PC-9 (cell line): ENCODE data around the gene DRG2. TPM values are rescaled to one million over a fixed set of nuclear protein-coding genes. Genes with fewer than 3 reads are reported as not detected.

Source experiments
- BruUV-seq: library from RNA; stranded (reverse); fragments of 400-500 nt; replicated peaks from 2 replicates; lab custom pipeline; 2021; lab: Mats Ljungman, UMichigan
- CTCF ChIA-PET: fragments of 300-600 bp; sonication (Branson Sonifier 250); formaldehyde crosslinking; loops from one replicate; lab custom pipeline; 2022; ENCODE audit warnings: antibody characterized with exemption; lab: Charles Lee
- POLR2A ChIA-PET: fragments of 300-600 bp; sonication (Branson Sonifier 250); formaldehyde crosslinking; loops from one replicate; lab custom pipeline; 2022; ENCODE audit warnings: antibody characterized with exemption; ENCODE audit not compliant: unreplicated experiment; lab: Charles Lee
- DNase-seq, 2 experiments: peaks; one replicate each; pipeline versions ENCODE4 v3.0.0 to v3.0.0-alpha.2; 2015 to 2022; ENCODE audit warnings: mixed read lengths in 1 of 2
- H2AFZ ChIP-seq: fragments of 200-600 bp; sonication (generic); 2 replicates; pipeline ENCODE4 v1.8.1; 2017; ENCODE audit warnings: antibody characterized with exemption
- H3F3A ChIP-seq: fragments of 200-600 bp; sonication (generic); 2 replicates; pipeline ENCODE4 v1.8.1; 2017; ENCODE audit warnings: antibody characterized with exemption, mild to moderate bottlenecking, low read depth; ENCODE audit not compliant: insufficient read depth
- H3K27ac ChIP-seq: fragments of 200-600 bp; sonication (generic); 2 replicates; pipeline ENCODE4 v1.6.1; 2016; ENCODE audit warnings: mixed run types
- H3K27me3 ChIP-seq: fragments of 200-600 bp; sonication (generic); 2 replicates; pipeline ENCODE4 v1.6.1; 2016; ENCODE audit warnings: low read depth, mixed run types; ENCODE audit not compliant: insufficient read depth
- H3K36me3 ChIP-seq: fragments of 200-600 bp; sonication (generic); 2 replicates; pipeline ENCODE4 v1.6.1; 2016; ENCODE audit warnings: low read depth, mixed run types
- H3K4me1 ChIP-seq: fragments of 200-600 bp; sonication (generic); replicated peaks from 2 replicates; pipeline ENCODE4 v1.6.1; 2016; ENCODE audit warnings: mixed run types; ENCODE audit not compliant: insufficient read depth
- H3K4me2 ChIP-seq: fragments of 200-600 bp; sonication (generic); 2 replicates; pipeline ENCODE4 v1.6.1; 2017; ENCODE audit warnings: mixed run types
- H3K4me3 ChIP-seq: fragments of 200-600 bp; sonication (generic); 2 replicates; pipeline ENCODE4 v1.6.1; 2016; ENCODE audit warnings: mixed run types
- H3K79me2 ChIP-seq: fragments of 200-600 bp; sonication (generic); 2 replicates; pipeline ENCODE4 v1.6.1; 2017; ENCODE audit warnings: low read depth, mixed run types
- H3K9me2 ChIP-seq: fragments of 200-600 bp; sonication (generic); 2 replicates; pipeline ENCODE4 v1.8.1; 2017; ENCODE audit warnings: mild to moderate bottlenecking; ENCODE audit not compliant: insufficient read depth
- H3K9me3 ChIP-seq: fragments of 200-600 bp; sonication (generic); 2 replicates; pipeline ENCODE4 v1.8.1; 2016; ENCODE audit warnings: low read depth; ENCODE audit not compliant: insufficient read depth
- H4K20me1 ChIP-seq: fragments of 200-600 bp; sonication (generic); 2 replicates; pipeline ENCODE4 v1.8.1; 2017; ENCODE audit not compliant: insufficient read depth
- EZH2 ChIP-seq: fragments of 200-600 bp; sonication (generic); IDR thresholded peaks from 2 replicates; pipeline ENCODE4 v1.8.0; 2017; ENCODE audit warnings: antibody characterized with exemption, low read depth
- intact Hi-C: fragments of 100-400 bp; cut with micrococcal nuclease; formaldehyde crosslinking; loops from one replicate; pipeline ENCODE4 v1.10.0; 2022; ENCODE audit not compliant: unreplicated experiment
- total RNA-seq: library from RNA; stranded (reverse); gene quantifications from 2 replicates; pipeline ENCODE4 v1.2.3, GENCODE V29; 2021
- TF ChIP-seq, protein P1 (sequence below): fragments of 200-600 bp; sonication (generic); conservative IDR thresholded peaks from 2 replicates; pipeline ENCODE4 v1.6.1; 2017; ENCODE audit warnings: mixed run types, antibody characterized with exemption, mild to moderate bottlenecking, moderate library complexity

DRG2 gene
- total RNA-seq, 1 experiment from 2014 or later, result 66.9 TPM

DNA sequence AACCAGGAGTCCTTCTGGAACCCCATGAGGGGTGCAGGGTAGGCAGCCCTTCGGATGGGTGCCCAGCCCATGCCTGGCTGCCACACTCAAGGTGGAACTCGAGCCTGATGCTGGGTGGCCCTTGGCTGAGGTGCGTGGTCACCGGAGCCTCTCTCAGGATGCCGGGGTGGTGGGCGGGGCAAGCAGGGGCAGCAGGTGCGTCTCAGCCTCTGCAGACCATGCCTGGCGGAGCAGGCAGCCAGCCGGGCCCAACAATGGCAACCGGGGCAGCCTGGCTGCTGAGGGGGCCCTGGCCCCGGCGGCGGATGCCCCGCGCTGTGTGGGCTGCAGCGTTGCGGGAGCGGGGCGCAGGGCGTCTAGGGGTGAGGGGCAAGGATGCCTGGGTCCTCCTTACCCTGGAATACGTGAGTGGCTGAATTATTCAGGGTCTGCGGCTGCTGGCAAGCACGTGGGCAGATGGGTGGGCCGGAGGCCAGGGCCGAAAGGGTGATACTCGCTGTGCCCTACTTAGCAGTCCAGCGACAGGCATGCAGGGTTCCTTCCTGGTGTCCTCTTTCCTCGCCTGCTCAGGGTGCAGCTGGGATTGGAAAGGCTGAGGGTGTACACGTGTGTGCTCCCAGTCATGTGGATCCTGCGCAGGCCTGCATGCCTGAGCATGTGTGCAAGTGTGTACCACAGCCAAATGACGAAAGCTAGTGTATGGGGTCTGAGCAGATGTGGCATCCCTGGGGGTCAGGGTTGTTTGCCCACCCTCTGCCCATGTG, 35.4 kb downstream of the DRG2 start:
- Histone ChIP-seq H3K79me2 (no peaks in the 10 kb centered on the region), H2AFZ (no peak overlapping the region), H3K9me3 (no peaks in the 10 kb centered on the region), H3K4me1 (no peaks in the 10 kb centered on the region), H3K4me3 (no peak overlapping the region), H3K27me3 (peaks cover 11% of the 10 kb centered on the region), H3K27ac (no peak overlapping the region), H3F3A (no peaks in the 10 kb centered on the region), H3K9me2 (no peaks in the 10 kb centered on the region), H4K20me1 (no peaks in the 10 kb centered on the region), H3K36me3 (no peaks in the 10 kb centered on the region), H3K4me2 (no peak overlapping the region)
- BruUV-seq, result no TSS peak
- ChIA-PET POLR2A (no interaction called here), CTCF (no interaction called here)
- intact Hi-C loops, result no loop called here
- TF ChIP-seq, protein P1, sequence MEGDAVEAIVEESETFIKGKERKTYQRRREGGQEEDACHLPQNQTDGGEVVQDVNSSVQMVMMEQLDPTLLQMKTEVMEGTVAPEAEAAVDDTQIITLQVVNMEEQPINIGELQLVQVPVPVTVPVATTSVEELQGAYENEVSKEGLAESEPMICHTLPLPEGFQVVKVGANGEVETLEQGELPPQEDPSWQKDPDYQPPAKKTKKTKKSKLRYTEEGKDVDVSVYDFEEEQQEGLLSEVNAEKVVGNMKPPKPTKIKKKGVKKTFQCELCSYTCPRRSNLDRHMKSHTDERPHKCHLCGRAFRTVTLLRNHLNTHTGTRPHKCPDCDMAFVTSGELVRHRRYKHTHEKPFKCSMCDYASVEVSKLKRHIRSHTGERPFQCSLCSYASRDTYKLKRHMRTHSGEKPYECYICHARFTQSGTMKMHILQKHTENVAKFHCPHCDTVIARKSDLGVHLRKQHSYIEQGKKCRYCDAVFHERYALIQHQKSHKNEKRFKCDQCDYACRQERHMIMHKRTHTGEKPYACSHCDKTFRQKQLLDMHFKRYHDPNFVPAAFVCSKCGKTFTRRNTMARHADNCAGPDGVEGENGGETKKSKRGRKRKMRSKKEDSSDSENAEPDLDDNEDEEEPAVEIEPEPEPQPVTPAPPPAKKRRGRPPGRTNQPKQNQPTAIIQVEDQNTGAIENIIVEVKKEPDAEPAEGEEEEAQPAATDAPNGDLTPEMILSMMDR, result no peak
- no peak for TF ChIP-seq EZH2
- no peak for DNase-seq

DNA sequence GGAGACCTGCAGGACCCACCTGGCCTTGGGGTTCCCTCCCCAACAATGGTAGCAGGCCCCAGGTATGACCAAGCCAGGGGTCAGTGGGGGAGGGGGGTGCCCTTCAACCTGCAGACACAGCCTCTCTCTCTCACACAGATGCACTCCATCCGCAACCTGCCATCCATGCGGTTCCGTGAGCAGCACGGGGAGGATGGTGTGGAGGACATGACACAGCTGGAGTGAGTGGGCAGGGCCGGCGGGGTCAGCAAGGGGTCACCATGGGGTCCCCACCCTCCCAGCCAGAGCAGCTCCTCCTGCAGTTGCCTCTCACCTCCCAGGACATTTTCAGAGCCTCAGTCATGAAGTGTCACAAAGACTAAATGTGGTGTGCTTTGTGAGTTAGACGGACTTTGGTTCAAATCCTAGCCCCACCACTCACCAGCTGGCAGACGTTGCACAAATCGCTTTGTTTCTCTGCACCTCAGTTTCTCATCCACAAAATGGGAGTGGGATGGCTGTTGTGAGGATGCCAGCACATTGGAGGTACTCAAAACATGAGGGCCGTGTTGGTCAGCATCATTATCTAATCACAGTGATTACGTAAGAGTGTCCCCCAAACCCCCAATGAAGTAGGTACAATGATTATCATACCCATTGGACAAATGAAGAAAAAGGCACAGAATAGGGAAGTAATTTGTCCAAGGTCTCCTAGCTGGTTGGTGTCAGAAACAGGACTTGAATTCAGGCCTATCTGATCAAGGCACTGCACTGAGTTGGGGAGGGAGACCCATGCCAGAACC, 36.8 kb downstream of the DRG2 start:
- Histone ChIP-seq H4K20me1 (no peaks in the 10 kb centered on the region), H3K4me2 (no peak overlapping the region), H3K9me3 (no peaks in the 10 kb centered on the region), H3K4me3 (no peak overlapping the region), H3K9me2 (no peaks in the 10 kb centered on the region), H3K79me2 (no peaks in the 10 kb centered on the region), H3F3A (no peaks in the 10 kb centered on the region), H2AFZ (no peak overlapping the region), H3K27me3 (peaks cover 11% of the 10 kb centered on the region), H3K27ac (no peak overlapping the region), H3K4me1 (no peaks in the 10 kb centered on the region), H3K36me3 (no peaks in the 10 kb centered on the region)
- DNase-seq, result no peak
- BruUV-seq, result no TSS peak
- ChIA-PET CTCF (no interaction called here), POLR2A (no interaction called here)
- TF ChIP-seq EZH2, result no peak
- TF ChIP-seq, protein P1, result no peak
- intact Hi-C loops, result no loop called here

DNA sequence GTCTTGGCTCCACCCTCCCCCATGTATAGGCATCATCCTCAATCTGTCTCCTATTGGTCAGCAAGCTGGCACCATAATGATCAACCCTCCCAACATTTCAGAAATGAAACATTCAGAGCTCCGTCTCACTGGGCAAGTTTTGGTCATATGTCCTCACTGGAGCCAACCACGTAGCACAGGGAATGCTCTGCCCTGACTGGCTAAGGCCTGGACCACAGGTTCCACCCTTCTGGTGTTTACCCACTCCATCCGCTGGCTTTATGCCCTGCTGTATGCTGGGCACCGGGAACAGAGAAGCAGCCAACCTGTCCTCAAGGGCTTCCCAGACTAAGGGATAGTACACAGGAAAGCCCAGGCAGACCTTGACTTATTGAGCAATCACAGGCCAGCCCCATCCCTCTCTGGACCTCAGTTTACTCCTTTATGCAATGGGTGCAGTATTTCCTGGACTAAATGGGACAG, 41.3 kb downstream of the DRG2 start:
- no TSS peak for BruUV-seq
- CTCF ChIA-PET, result no interaction called here

More for the DNA sequence above, 41.3 kb downstream of the DRG2 start:
- Histone ChIP-seq H3K36me3 (no peaks in the 10 kb centered on the region), H3K27ac (no peak overlapping the region), H3K9me2 (no peaks in the 10 kb centered on the region), H3K27me3 (peaks cover 11% of the 10 kb centered on the region), H3K79me2 (no peaks in the 10 kb centered on the region), H4K20me1 (no peaks in the 10 kb centered on the region), H3K9me3 (no peaks in the 10 kb centered on the region), H3F3A (no peaks in the 10 kb centered on the region), H3K4me3 (no peak overlapping the region), H2AFZ (no peak overlapping the region), H3K4me2 (no peak overlapping the region), H3K4me1 (no peaks in the 10 kb centered on the region)
- POLR2A ChIA-PET, result interaction anchor here (0.6 to 0.7 kb wide), 3 partner anchors 9 to 1107 kb away, joined by 3 to 7 read pairs (median 4); no protein-coding TSS in a partner anchor
- peak; percentile 62 to 69 for DNase-seq
- TF ChIP-seq, protein P1, result no peak
- no peak for TF ChIP-seq EZH2
- intact Hi-C loops, result no loop called here
